Thoracic aorta (tissue), 2 donors: Measurements from ENCODE around the gene EIF4EBP2. TPM values are rescaled to one million over a fixed set of nuclear protein-coding genes. Genes with fewer than 3 reads are reported as not detected.
A peak's percentile ranks its signal among the peaks of the same experiment; 100 is the strongest.

Experiments used
- ATAC-seq: fragments of 150-250 bp; one replicate; pipeline ENCODE4 v1.8.0; 2017; ENCODE audit warnings: low read depth; ENCODE audit not compliant: insufficient number of reproducible peaks, low FRiP score
- DNase-seq: peaks from one replicate; pipeline ENCODE4 v3.0.0-alpha.2; 2020; ENCODE audit warnings: low spot score
- H3K27ac ChIP-seq, 2 donors: fragments of 200-600 bp; sonication (generic); 1 replicate in 1 of 2; 2 replicates in 1 of 2; pipeline ENCODE4 v1.5.1; 2016; ENCODE audit warnings: mild to moderate bottlenecking in 2 of 2, moderate library complexity in 2 of 2
- H3K27me3 ChIP-seq: fragments of 200-600 bp; sonication (generic); replicated peaks from 2 replicates; pipeline ENCODE4 v1.6.0; 2016; ENCODE audit warnings: mild to moderate bottlenecking; ENCODE audit not compliant: insufficient read depth
- H3K36me3 ChIP-seq: fragments of 200-600 bp; sonication (generic); one replicate; pipeline ENCODE4 v1.5.1; 2016
- H3K4me1 ChIP-seq, 2 donors: fragments of 200-600 bp; sonication (generic); 1 replicate in 1 of 2; 2 replicates in 1 of 2; pipeline versions ENCODE4 v1.5.1 to v1.6.0; 2016; ENCODE audit warnings: low read depth in 2 of 2, mild to moderate bottlenecking in 1 of 2; ENCODE audit not compliant: control insufficient read depth in 1 of 2
- H3K4me3 ChIP-seq: fragments of 200-600 bp; sonication (generic); 2 replicates; pipeline ENCODE4 v1.5.1; 2016; ENCODE audit warnings: mild to moderate bottlenecking
- H3K9me3 ChIP-seq: fragments of 200-600 bp; sonication (generic); 2 replicates; pipeline ENCODE4 v1.5.1; 2016
- total RNA-seq, 2 donors: library from RNA; depleted of rRNA; stranded (reverse); fragments of >200 nt; gene quantifications; one replicate each; pipeline versions ENCODE4 v1.1.0 to v1.2.3, GENCODE V29; 2016
- TF ChIP-seq, protein P1 (sequence below): fragments of 200-600 bp; sonication (generic); IDR thresholded peaks from one replicate; pipeline ENCODE4 v1.5.1; 2019; ENCODE audit warnings: antibody characterized with exemption

Gene EIF4EBP2, protein sequence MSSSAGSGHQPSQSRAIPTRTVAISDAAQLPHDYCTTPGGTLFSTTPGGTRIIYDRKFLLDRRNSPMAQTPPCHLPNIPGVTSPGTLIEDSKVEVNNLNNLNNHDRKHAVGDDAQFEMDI
- total RNA-seq: 10 to 100 TPM; 52.8 to 60.0 TPM

DNA sequence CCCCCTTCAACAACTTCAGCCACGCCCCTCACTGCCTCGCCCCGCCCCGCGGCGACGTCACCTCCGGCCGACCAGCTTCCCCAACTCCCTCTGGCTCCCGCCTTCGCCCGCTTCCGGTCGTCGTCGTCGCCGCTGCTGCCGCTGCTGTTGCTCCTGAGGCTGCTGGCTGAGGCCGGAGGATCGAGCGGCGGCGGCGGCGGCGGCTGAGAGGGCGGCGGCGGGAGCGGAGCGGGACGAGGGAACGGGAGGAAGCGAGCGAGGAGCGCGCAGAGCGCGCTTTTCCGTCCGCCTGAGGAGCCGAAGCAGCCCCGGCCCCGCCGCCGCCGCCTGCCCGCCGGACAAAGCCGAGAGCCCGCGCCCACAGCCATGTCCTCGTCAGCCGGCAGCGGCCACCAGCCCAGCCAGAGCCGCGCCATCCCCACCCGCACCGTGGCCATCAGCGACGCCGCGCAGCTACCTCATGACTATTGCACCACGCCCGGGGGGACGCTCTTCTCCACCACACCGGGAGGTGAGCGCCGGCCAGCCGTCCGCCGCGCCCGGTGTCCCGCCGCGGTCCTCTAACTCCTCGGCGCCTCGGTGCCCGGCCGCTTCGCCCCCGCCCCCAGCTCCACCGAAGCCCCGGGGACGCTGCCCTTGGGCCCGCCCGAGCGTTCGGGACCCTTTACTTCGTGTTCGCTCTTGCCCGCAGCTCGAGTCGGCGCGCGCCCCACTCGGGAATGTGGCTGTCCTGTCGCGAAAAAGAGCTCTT, at the start of gene EIF4EBP2:
EIF4EBP2 (plus strand) TSS at position 110 of the 751 bp plus-strand sequence; CDS start at position 367, 257 bp downstream.
- Histone ChIP-seq H3K4me1 (peaks cover 27 to 30% of the 10 kb centered on the region in 2 donors), H3K4me3 (peak within 1 kb of the TSS; percentile 97), H3K9me3 (no peaks in the 10 kb centered on the region), H3K27ac (peak within 1 kb of the TSS; percentile 98 to 99), H3K36me3 (no peaks in the 10 kb centered on the region), H3K27me3 (no peaks in the 10 kb centered on the region)
- TF ChIP-seq, protein P1, sequence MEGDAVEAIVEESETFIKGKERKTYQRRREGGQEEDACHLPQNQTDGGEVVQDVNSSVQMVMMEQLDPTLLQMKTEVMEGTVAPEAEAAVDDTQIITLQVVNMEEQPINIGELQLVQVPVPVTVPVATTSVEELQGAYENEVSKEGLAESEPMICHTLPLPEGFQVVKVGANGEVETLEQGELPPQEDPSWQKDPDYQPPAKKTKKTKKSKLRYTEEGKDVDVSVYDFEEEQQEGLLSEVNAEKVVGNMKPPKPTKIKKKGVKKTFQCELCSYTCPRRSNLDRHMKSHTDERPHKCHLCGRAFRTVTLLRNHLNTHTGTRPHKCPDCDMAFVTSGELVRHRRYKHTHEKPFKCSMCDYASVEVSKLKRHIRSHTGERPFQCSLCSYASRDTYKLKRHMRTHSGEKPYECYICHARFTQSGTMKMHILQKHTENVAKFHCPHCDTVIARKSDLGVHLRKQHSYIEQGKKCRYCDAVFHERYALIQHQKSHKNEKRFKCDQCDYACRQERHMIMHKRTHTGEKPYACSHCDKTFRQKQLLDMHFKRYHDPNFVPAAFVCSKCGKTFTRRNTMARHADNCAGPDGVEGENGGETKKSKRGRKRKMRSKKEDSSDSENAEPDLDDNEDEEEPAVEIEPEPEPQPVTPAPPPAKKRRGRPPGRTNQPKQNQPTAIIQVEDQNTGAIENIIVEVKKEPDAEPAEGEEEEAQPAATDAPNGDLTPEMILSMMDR: no peak
- peak; percentile 90 for DNase-seq
- ATAC-seq: no peak

DNA sequence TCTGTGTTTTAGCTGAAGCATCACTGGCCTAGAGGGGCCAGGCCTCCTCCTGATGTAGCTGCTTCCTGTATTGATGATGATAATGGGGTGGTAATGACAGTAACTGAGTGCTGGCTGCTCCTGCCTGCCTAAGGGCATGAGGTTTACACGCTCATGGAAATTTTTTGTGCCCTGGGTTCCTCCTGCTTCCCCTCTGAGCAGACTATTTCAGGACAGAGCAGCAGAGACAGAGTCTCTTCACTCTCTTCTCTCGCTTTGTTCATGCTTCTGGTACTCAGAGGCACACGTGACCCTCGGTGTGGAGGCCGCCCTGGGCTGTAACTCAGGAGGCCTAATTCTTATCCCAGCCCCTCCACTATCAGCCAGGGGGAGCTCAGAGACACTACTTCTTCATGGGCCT, 49.4 kb upstream of the EIF4EBP2 start:
- no peak overlapping the region for H3K4me3 ChIP-seq
- no peaks in the 10 kb centered on the region for H3K27me3 ChIP-seq
- ATAC-seq (no peak), DNase-seq (no peak)
- H3K27ac ChIP-seq: no peak overlapping the region
- no peaks in the 10 kb centered on the region for H3K9me3 ChIP-seq
- H3K4me1 ChIP-seq: no peaks in the 10 kb centered on the region
- H3K36me3 ChIP-seq: no peaks in the 10 kb centered on the region
- TF ChIP-seq, protein P1: no peak

- Histone ChIP-seq H3K4me1 (no peaks in the 10 kb centered on the region), H3K27me3 (no peaks in the 10 kb centered on the region), H3K4me3 (no peak overlapping the region), H3K9me3 (no peaks in the 10 kb centered on the region), H3K36me3 (no peaks in the 10 kb centered on the region), H3K27ac (no peak overlapping the region)
- DNase-seq: no peak
- no peak for ATAC-seq
- TF ChIP-seq, protein P1: no peak
Measured at GRCh38 chr10:70355051-70356021, 48.6 kb upstream of the EIF4EBP2 start.

- Histone ChIP-seq H3K9me3 (no peaks in the 10 kb centered on the region), H3K27ac (no peak overlapping the region), H3K36me3 (no peaks in the 10 kb centered on the region), H3K4me1 (no peaks in the 10 kb centered on the region), H3K27me3 (no peaks in the 10 kb centered on the region), H3K4me3 (no peak overlapping the region)
- ATAC-seq: no peak
- TF ChIP-seq, protein P1: no peak
- no peak for DNase-seq
Measured at GRCh38 chr10:70357565-70357964, 46.4 kb upstream of the EIF4EBP2 start.

DNA sequence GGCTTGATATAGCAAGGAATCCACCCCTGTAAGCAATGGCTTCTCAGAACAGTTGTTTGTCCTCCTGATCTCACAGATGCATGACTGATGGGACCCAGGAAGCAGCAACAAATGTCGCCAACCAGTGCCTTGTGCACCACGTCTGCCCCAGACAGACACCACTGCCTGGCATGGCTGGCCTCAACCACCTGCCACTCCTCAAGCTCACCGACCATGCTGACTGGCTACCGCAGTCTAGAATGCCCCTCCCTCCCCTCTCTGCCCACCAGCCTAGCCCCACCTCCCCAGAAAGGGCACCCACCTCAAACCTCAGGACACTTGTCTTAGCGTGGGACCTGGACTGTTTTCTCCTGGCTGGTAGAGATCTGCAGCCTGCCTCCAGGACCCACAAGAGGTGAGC, 45.5 kb upstream of the EIF4EBP2 start:
- Histone ChIP-seq H3K4me3 (no peak overlapping the region), H3K27ac (no peak overlapping the region), H3K27me3 (no peaks in the 10 kb centered on the region), H3K9me3 (no peaks in the 10 kb centered on the region), H3K36me3 (no peaks in the 10 kb centered on the region), H3K4me1 (peaks cover 3% of the 10 kb centered on the region in 2 donors)
- ATAC-seq (no peak), DNase-seq (no peak)
- TF ChIP-seq, protein P1: no peak
